ENCODE data around the gene DRC3. TPM values are rescaled to one million over a fixed set of nuclear protein-coding genes. Genes with fewer than 3 reads are reported as not detected.
A peak's percentile ranks its signal among the peaks of the same experiment; 100 is the strongest.

The DRC3 gene
- total RNA-seq, 2 donors from 2014 or later: 2.0 to 2.6 TPM

- TF ChIP-seq CTCF (conservative IDR thresholded peaks at IDR 0.05): no peak
- H3K4me1 ChIP-seq (ENCODE audit: control insufficient read depth, insufficient read depth, low read length): peaks cover 13% of the 10 kb centered on the region
- no peaks in the 10 kb centered on the region for H3K27me3 ChIP-seq (ENCODE audit: control insufficient read depth, insufficient read depth, low read length, poor library complexity, severe bottlenecking)
- peaks cover 79% of the 10 kb centered on the region for H3K36me3 ChIP-seq (ENCODE audit: control insufficient read depth, insufficient read depth, low read length)
- H3K9ac ChIP-seq (ENCODE audit: extremely low read depth, low read length, poor library complexity, severe bottlenecking): no peak overlapping the region
- peak; percentile 68 for DNase-seq
- no peaks in the 10 kb centered on the region for H3K9me3 ChIP-seq (ENCODE audit: control insufficient read depth, low read length)
- no peak overlapping the region for H3K4me3 ChIP-seq (ENCODE audit: low read length)
- Mint-ChIP-seq H3K9me3 (no peaks in the 10 kb centered on the region), H3K4me1 (peaks cover 7% of the 10 kb centered on the region), H3K27me3 (ENCODE audit: insufficient read depth) (no peaks in the 10 kb centered on the region), H3K4me3 (no peak overlapping the region), H3K27ac (no peak overlapping the region), H3K36me3 (ENCODE audit: low read depth) (peaks cover 34% of the 10 kb centered on the region)
- H3K27ac ChIP-seq (ENCODE audit: low read depth, low read length): no peak overlapping the region
- 95 to 98% methylated on average over 4 to 5 of the region's 5 CpGs for WGBS, 2 experiments (ENCODE audit: insufficient coverage in 1 of 2, insufficient read length in 1 of 2)
Measured at GRCh38 chr17:18021372-18021771, 48.7 kb downstream of the DRC3 start.

DNA sequence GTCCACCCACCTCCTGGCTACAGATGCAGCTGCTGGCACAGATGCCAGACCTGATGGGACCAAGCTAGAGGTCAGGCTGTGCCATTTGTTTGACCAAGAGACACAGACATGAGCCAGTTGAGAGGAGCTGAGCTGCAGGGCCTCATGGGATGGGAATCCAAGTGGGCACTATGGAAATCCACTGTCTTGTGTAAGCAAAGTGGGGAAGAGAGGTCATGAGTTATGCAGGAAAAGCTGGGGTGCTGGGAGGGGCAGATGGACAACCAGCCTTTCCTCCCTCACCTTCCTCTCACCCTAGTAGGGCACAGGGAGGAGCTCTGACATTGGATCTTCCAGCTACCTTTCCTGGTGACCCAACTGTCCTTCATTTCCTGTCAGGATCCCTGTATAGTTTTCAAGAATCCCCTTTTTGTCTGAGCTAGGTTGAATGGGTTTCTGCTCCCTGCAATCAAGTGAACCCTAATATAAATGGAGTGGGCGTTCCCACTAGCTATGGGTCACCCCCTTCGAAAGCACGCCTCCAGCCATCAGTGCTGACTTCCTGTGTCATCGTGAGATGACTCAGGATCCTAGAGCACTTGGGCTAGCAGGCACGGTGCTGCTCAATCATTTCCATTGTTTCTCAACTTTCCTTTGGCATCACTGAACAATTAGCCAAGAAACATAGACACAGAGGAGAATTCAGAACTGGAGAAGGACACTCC lies 52.7 kb downstream of the DRC3 start:
- WGBS, 2 experiments (ENCODE audit: insufficient coverage in 1 of 2, insufficient read length in 1 of 2): 91% methylated on average over 5 of the region's 5 CpGs
- H3K9me3 Mint-ChIP-seq: no peaks in the 10 kb centered on the region
- Histone ChIP-seq H3K4me3 (ENCODE audit: low read length) (no peak overlapping the region), H3K27ac (ENCODE audit: low read depth, low read length) (no peak overlapping the region), H3K27me3 (ENCODE audit: control insufficient read depth, insufficient read depth, low read length, poor library complexity, severe bottlenecking) (no peaks in the 10 kb centered on the region), H3K4me1 (ENCODE audit: control insufficient read depth, insufficient read depth, low read length) (no peaks in the 10 kb centered on the region), H3K9ac (ENCODE audit: extremely low read depth, low read length, poor library complexity, severe bottlenecking) (no peak overlapping the region), H3K9me3 (ENCODE audit: control insufficient read depth, low read length) (no peaks in the 10 kb centered on the region), H3K36me3 (ENCODE audit: control insufficient read depth, insufficient read depth, low read length) (peaks cover 74% of the 10 kb centered on the region)
- H3K27ac Mint-ChIP-seq: no peak overlapping the region
- no peaks in the 10 kb centered on the region for H3K27me3 Mint-ChIP-seq (ENCODE audit: insufficient read depth)
- peaks cover 16% of the 10 kb centered on the region for H3K4me1 Mint-ChIP-seq
- no peak for TF ChIP-seq CTCF (conservative IDR thresholded peaks at IDR 0.05)
- no peak for DNase-seq
- H3K4me3 Mint-ChIP-seq: no peak overlapping the region
- peaks cover 32% of the 10 kb centered on the region for H3K36me3 Mint-ChIP-seq (ENCODE audit: low read depth)

DNA sequence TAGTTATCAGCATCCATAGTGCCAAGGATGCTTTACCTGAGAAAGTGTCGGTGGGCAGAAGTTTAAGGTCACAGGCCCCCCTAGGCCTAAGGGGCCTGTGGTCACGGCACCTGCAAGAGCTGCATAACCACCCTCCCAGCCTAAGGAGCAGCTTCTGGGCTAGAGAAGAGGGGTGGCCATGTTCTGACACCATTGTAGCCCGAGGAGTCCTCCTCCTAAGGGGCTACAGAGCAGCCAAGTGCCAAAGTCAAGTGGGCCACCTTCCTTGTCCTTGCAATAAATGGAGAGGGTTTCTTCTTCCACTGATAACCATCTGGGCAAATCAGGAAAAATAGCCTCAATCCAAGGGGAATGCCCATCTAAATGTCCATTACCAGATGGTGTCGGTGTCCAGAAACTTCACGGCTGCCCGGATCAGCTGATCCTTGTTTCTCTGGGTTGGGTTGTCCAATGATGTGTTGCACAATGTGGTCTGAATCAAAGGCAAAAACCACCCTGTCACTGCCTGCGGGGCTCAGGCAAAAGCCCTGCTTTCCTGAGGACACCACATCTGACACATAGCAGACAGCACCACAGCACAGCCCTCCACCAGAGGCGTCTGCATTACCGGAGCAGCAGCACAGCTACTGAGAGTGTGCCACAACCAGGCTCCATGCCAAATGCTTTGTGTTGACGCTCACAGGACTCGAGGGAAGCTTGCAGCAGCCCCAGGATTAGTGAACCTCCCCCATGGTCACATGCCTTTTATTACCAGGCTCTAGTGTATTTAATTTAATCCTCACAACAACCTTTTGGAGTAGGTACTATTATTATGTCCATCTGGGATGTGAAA lies 53.5 kb downstream of the DRC3 start:
- H3K9me3 ChIP-seq (ENCODE audit: control insufficient read depth, low read length): no peaks in the 10 kb centered on the region
- no peaks in the 10 kb centered on the region for H3K27me3 ChIP-seq (ENCODE audit: control insufficient read depth, insufficient read depth, low read length, poor library complexity, severe bottlenecking)
- Mint-ChIP-seq H3K4me3 (no peak overlapping the region), H3K9me3 (no peaks in the 10 kb centered on the region), H3K4me1 (peaks cover 16% of the 10 kb centered on the region), H3K27me3 (ENCODE audit: insufficient read depth) (no peaks in the 10 kb centered on the region), H3K36me3 (ENCODE audit: low read depth) (peaks cover 27% of the 10 kb centered on the region), H3K27ac (no peak overlapping the region)
- no peak overlapping the region for H3K9ac ChIP-seq (ENCODE audit: extremely low read depth, low read length, poor library complexity, severe bottlenecking)
- 95 to 99% methylated on average over 8 to 11 of the region's 11 CpGs for WGBS, 2 experiments (ENCODE audit: insufficient coverage in 1 of 2, insufficient read length in 1 of 2)
- no peak overlapping the region for H3K27ac ChIP-seq (ENCODE audit: low read depth, low read length)
- H3K4me1 ChIP-seq (ENCODE audit: control insufficient read depth, insufficient read depth, low read length): no peaks in the 10 kb centered on the region
- no peak for TF ChIP-seq CTCF (conservative IDR thresholded peaks at IDR 0.05)
- DNase-seq: no peak
- no peak overlapping the region for H3K4me3 ChIP-seq (ENCODE audit: low read length)
- H3K36me3 ChIP-seq (ENCODE audit: control insufficient read depth, insufficient read depth, low read length): peaks cover 69% of the 10 kb centered on the region
